ENCODE results near the gene ZNF385A. TPM values are rescaled to one million over a fixed set of nuclear protein-coding genes. Genes with fewer than 3 reads are reported as not detected.

ZNF385A gene
- total and polyA plus RNA-seq, 9 of the 15 experiments (the other 6 are each of a cell fraction or from before 2014, with no cell fraction given), result 1.0 to 111 (median 7.7) TPM

- TF ChIP-seq MGA (IDR thresholded peaks at IDR 0.05) (no peak; the same call in 1 of the 2 replicates), ZBTB11 (CRISPR knock-in tag; IDR thresholded peaks at IDR 0.05) (no peak), ELF1 (tag; IDR thresholded peaks at IDR 0.05) (no peak), POLR2H (tag; IDR thresholded peaks at IDR 0.05; ENCODE audit: low read depth) (no peak), NFYB (IDR thresholded peaks at IDR 0.05; ENCODE audit: extremely low read depth, insufficient read length) (no peak), ZBTB8A (IDR thresholded peaks at IDR 0.05; ENCODE audit: partially characterized antibody) (no peak)
- TF ChIP-seq, protein P1, sequence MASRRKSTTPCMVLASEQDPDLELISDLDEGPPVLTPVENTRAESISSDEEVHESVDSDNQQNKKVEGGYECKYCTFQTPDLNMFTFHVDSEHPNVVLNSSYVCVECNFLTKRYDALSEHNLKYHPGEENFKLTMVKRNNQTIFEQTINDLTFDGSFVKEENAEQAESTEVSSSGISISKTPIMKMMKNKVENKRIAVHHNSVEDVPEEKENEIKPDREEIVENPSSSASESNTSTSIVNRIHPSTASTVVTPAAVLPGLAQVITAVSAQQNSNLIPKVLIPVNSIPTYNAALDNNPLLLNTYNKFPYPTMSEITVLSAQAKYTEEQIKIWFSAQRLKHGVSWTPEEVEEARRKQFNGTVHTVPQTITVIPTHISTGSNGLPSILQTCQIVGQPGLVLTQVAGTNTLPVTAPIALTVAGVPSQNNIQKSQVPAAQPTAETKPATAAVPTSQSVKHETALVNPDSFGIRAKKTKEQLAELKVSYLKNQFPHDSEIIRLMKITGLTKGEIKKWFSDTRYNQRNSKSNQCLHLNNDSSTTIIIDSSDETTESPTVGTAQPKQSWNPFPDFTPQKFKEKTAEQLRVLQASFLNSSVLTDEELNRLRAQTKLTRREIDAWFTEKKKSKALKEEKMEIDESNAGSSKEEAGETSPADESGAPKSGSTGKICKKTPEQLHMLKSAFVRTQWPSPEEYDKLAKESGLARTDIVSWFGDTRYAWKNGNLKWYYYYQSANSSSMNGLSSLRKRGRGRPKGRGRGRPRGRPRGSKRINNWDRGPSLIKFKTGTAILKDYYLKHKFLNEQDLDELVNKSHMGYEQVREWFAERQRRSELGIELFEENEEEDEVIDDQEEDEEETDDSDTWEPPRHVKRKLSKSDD (conservative IDR thresholded peaks at IDR 0.05; ENCODE audit: low read length), result no peak
Observed at GRCh38 chr12:54390668-54391551, 6.4 kb upstream of the ZNF385A start (continued).
